ENCODE data around the gene GNGT2.
A peak's percentile ranks its signal among the peaks of the same experiment; 100 is the strongest.

The GNGT2 gene

DNA sequence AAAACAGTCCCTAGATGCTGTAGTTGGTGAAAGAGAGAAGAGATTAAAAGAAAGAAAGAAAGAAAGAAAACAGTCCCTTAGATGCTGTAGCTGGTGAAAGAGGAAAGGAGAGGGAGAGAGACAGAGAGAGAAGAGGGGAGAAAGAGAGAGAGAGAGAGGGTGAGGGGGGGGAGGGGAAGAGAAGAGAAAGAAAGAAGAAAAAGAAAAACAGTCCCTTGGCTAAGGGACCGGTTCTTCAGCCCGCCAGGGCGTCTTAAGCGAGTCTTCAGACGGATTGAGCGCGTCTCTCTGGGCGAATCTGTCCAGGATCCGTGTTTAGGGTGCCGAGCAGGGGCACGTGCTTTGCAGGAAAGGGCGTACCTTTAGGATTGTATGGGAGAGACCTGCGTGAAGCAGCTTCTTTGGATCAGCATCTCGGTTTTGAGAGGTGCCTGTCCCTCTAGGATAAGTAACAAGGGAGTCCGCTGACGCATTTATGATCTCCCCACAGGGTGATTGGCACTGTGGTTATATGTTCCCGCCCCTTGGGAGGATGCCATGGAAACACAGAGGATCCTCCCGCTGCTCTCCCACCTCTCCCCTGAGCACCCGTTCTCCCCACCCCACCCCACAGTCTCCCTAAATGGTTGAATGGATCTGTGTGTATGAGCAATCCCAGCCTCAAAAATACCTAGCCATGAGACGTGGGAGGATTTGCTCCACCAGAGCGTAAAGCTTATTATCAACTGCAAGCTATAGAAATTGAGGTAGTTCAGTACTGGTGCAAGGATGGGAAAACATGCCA, 16.7 kb downstream of the GNGT2 start:
- Histone ChIP-seq H3K9me3 (ENCODE audit: control insufficient read depth, low read length) (no peaks in the 10 kb centered on the region), H4K8ac (ENCODE audit: low read length) (peak overlapping the region; percentile 10), H3K36me3 (ENCODE audit: control insufficient read depth in 1 of 2, insufficient read depth in 2 of 2, low read depth in 1 of 2, low read length in 2 of 2) (no peaks in the 10 kb centered on the region), H3K9ac (ENCODE audit: low read length) (peak overlapping the region; percentile 85), H3K18ac (ENCODE audit: low read depth in 1 of 2, low read length in 2 of 2) (peak overlapping the region; percentile 6 to 95), H2BK120ac (ENCODE audit: low read depth, low read length) (no peak overlapping the region), H3K23ac (ENCODE audit: low read length in 2 of 2) (peak overlapping the region in 1 of 2 experiments; percentile 63), H3K4me1 (ENCODE audit: control insufficient read depth, insufficient read depth, low read depth, low read length) (peaks cover 13% of the 10 kb centered on the region), H3K27me3 (ENCODE audit: control insufficient read depth in 1 of 2, insufficient read depth in 1 of 2, low read length in 2 of 2) (peaks cover 0 to 4% of the 10 kb centered on the region in 2 experiments), H3K27ac (ENCODE audit: low read length, poor library complexity, severe bottlenecking) (peak overlapping the region; percentile 98), H2BK12ac (ENCODE audit: low read length in 2 of 2) (peak overlapping the region in 1 of 2 experiments; percentile 93), H3K4me2 (ENCODE audit: low read length, poor library complexity, severe bottlenecking) (peak overlapping the region; percentile 86), H2BK15ac (ENCODE audit: low read depth, poor library complexity, severe bottlenecking) (no peak overlapping the region), H3K4ac (ENCODE audit: low read depth in 1 of 2, low read length in 2 of 2) (peak overlapping the region in 1 of 2 experiments; percentile 92), H2BK5ac (ENCODE audit: low read depth, low read length, poor library complexity, severe bottlenecking) (peak overlapping the region; percentile 68), H2AK5ac (ENCODE audit: low read length, severe bottlenecking) (no peak overlapping the region), H2AFZ (ENCODE audit: low read depth, low read length) (peak overlapping the region; percentile 90), H4K91ac (ENCODE audit: low read length) (no peak overlapping the region), H3K79me1 (replicated peaks; ENCODE audit: low read length, poor library complexity, severe bottlenecking) (no peaks in the 10 kb centered on the region), H3K14ac (ENCODE audit: low read length in 2 of 2) (peak overlapping the region in 1 of 2 experiments; percentile 95), H3K4me3 (ENCODE audit: insufficient read depth in 1 of 2, low read depth in 1 of 2, low read length in 2 of 2) (peak overlapping the region; percentile 43 to 83)
- 7% methylated on average over 18 of the region's 21 CpGs for WGBS
- DNase-seq: peak; percentile 85

DNA sequence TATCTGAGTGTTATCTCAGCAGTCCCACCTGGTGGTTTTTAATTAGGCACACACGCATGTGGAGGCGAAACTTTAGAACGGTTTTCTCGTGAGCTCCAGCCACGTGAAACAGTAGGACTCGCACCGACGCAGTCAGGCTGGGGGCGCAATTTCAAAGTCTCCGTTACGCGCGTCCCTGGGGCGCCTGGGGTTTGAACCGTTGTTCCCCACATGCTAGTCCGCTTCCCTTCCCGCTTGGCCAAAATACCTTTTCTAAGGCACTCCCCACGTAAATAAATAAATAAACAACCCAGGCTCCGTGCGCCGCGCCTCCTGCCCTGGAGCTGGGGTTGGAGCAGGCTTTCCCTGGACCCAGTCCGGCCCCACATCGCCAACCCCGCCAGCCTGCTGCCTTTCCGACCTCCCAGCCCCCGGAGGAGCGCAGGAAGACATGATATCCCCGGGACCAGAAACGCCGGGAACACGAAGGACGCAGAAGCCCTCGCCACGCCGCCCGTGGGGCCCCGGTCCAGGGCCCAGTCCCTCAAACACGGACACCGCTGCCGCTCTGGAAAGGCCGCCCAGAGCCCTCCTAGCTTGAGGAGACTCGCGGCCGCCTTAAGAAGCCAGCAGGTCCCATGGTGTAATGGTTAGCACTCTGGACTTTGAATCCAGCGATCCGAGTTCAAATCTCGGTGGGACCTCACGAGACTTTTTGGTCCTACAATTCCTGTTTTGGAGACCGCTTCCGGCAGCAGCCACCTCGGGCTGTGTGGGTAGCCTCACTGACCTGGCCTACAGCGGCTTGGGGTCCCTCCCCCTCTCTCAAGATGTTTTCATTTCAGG, 18.2 kb downstream of the GNGT2 start:
- H3K36me3 ChIP-seq (ENCODE audit: control insufficient read depth in 1 of 2, insufficient read depth in 2 of 2, low read depth in 1 of 2, low read length in 2 of 2): no peaks in the 10 kb centered on the region
- peak overlapping the region; percentile 85 for H3K9ac ChIP-seq (ENCODE audit: low read length)
- H3K4me1 ChIP-seq (ENCODE audit: control insufficient read depth, insufficient read depth, low read depth, low read length): peaks cover 9% of the 10 kb centered on the region
- under 1% methylated on average over 53 of the region's 53 CpGs for WGBS
- H3K27ac ChIP-seq (ENCODE audit: low read length, poor library complexity, severe bottlenecking): peak overlapping the region; percentile 98
- peak overlapping the region; percentile 82 to 83 for H3K4me3 ChIP-seq (ENCODE audit: insufficient read depth in 1 of 2, low read depth in 1 of 2, low read length in 2 of 2)
- peak overlapping the region; percentile 100 for H2BK15ac ChIP-seq (ENCODE audit: low read depth, poor library complexity, severe bottlenecking)
- H4K91ac ChIP-seq (ENCODE audit: low read length): peak overlapping the region; percentile 84
- peak overlapping the region; percentile 98 for H2BK5ac ChIP-seq (ENCODE audit: low read depth, low read length, poor library complexity, severe bottlenecking)
- peak overlapping the region; percentile 94 for H3K4me2 ChIP-seq (ENCODE audit: low read length, poor library complexity, severe bottlenecking)
- peak overlapping the region; percentile 97 to 98 for H3K18ac ChIP-seq (ENCODE audit: low read depth in 1 of 2, low read length in 2 of 2)
- peak overlapping the region; percentile 94 for H4K8ac ChIP-seq (ENCODE audit: low read length)
- H3K4ac ChIP-seq (ENCODE audit: low read depth in 1 of 2, low read length in 2 of 2): peak overlapping the region; percentile 88 to 96
- no peaks in the 10 kb centered on the region for H3K9me3 ChIP-seq (ENCODE audit: control insufficient read depth, low read length)
- H3K27me3 ChIP-seq (ENCODE audit: control insufficient read depth in 1 of 2, insufficient read depth in 1 of 2, low read length in 2 of 2): peaks cover 0 to 4% of the 10 kb centered on the region in 2 experiments
- H2BK12ac ChIP-seq (ENCODE audit: low read length in 2 of 2): peak overlapping the region; percentile 89 to 96
- no peak overlapping the region for H2AK5ac ChIP-seq (ENCODE audit: low read length, severe bottlenecking)
- H3K79me1 ChIP-seq (replicated peaks; ENCODE audit: low read length, poor library complexity, severe bottlenecking): no peaks in the 10 kb centered on the region
- peak overlapping the region; percentile 98 for H2AFZ ChIP-seq (ENCODE audit: low read depth, low read length)
- H2BK120ac ChIP-seq (ENCODE audit: low read depth, low read length): peak overlapping the region; percentile 78
- peak overlapping the region in 1 of 2 experiments; percentile 78 for H3K23ac ChIP-seq (ENCODE audit: low read length in 2 of 2)
- peak overlapping the region in 1 of 2 experiments; percentile 96 for H3K14ac ChIP-seq (ENCODE audit: low read length in 2 of 2)
- DNase-seq: peak; percentile 88

DNA sequence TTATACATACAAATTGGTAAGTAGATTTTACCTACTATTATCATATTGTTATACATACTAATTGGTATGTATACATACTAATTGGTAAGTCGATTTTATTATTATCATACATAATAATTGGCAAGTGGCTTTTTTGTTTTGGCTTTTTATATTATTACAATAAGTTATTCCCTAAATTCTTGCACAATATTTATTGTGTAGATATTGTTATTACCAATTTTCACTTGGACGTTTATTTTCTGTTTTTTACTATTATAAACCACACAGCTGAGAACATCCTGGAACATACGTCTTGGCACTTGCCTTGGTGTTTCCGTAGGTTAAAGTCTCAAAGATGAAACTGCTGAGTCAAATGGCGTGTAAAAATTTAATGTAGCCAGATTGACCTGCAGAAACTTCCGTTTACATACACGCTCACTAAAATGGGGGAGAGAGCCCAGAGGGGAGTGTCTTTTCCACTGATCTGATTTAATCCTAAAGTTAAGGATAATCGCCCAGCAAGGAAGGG, 18.9 kb downstream of the GNGT2 start:
- H2AK5ac ChIP-seq (ENCODE audit: low read length, severe bottlenecking): no peak overlapping the region
- peak overlapping the region; percentile 98 for H3K27ac ChIP-seq (ENCODE audit: low read length, poor library complexity, severe bottlenecking)
- peaks cover 9% of the 10 kb centered on the region for H3K4me1 ChIP-seq (ENCODE audit: control insufficient read depth, insufficient read depth, low read depth, low read length)
- peak overlapping the region; percentile 98 for H2AFZ ChIP-seq (ENCODE audit: low read depth, low read length)
- no peak overlapping the region for H4K8ac ChIP-seq (ENCODE audit: low read length)
- H2BK12ac ChIP-seq (ENCODE audit: low read length in 2 of 2): peak overlapping the region in 1 of 2 experiments; percentile 55
- H2BK120ac ChIP-seq (ENCODE audit: low read depth, low read length): peak overlapping the region; percentile 78
- H3K4me2 ChIP-seq (ENCODE audit: low read length, poor library complexity, severe bottlenecking): peak overlapping the region; percentile 94
- no peak overlapping the region for H3K14ac ChIP-seq (ENCODE audit: low read length in 2 of 2)
- H3K23ac ChIP-seq (ENCODE audit: low read length in 2 of 2): no peak overlapping the region
- peak overlapping the region; percentile 98 for H2BK5ac ChIP-seq (ENCODE audit: low read depth, low read length, poor library complexity, severe bottlenecking)
- H3K79me1 ChIP-seq (replicated peaks; ENCODE audit: low read length, poor library complexity, severe bottlenecking): no peaks in the 10 kb centered on the region
- 0% methylated on average over 4 of the region's 8 CpGs for WGBS
- peak overlapping the region; percentile 64 to 75 for H3K18ac ChIP-seq (ENCODE audit: low read depth in 1 of 2, low read length in 2 of 2)
- no peak overlapping the region for H4K91ac ChIP-seq (ENCODE audit: low read length)
- no peak overlapping the region for H2BK15ac ChIP-seq (ENCODE audit: low read depth, poor library complexity, severe bottlenecking)
- no peak for DNase-seq
- H3K4ac ChIP-seq (ENCODE audit: low read depth in 1 of 2, low read length in 2 of 2): peak overlapping the region in 1 of 2 experiments; percentile 50
- no peaks in the 10 kb centered on the region for H3K36me3 ChIP-seq (ENCODE audit: control insufficient read depth in 1 of 2, insufficient read depth in 2 of 2, low read depth in 1 of 2, low read length in 2 of 2)
- no peaks in the 10 kb centered on the region for H3K9me3 ChIP-seq (ENCODE audit: control insufficient read depth, low read length)
- peak overlapping the region; percentile 82 to 83 for H3K4me3 ChIP-seq (ENCODE audit: insufficient read depth in 1 of 2, low read depth in 1 of 2, low read length in 2 of 2)
- peak overlapping the region; percentile 85 for H3K9ac ChIP-seq (ENCODE audit: low read length)
- H3K27me3 ChIP-seq (ENCODE audit: control insufficient read depth in 1 of 2, insufficient read depth in 1 of 2, low read length in 2 of 2): peaks cover 0 to 4% of the 10 kb centered on the region in 2 experiments
